GM19395 (cell line): ENCODE results near the gene CD37.

Experiments used
- ATAC-seq: cut with Tn5 transposase; IDR thresholded peaks from one replicate; pipeline ENCODE4 v1.9.1; 2021; ENCODE audit warnings: mild to moderate bottlenecking, moderate library complexity; ENCODE audit not compliant: unreplicated experiment

The CD37 gene

GRCh38 chr19:49344505-49345423 is 9.6 kb downstream of the CD37 start:
- ATAC-seq = no peak

DNA sequence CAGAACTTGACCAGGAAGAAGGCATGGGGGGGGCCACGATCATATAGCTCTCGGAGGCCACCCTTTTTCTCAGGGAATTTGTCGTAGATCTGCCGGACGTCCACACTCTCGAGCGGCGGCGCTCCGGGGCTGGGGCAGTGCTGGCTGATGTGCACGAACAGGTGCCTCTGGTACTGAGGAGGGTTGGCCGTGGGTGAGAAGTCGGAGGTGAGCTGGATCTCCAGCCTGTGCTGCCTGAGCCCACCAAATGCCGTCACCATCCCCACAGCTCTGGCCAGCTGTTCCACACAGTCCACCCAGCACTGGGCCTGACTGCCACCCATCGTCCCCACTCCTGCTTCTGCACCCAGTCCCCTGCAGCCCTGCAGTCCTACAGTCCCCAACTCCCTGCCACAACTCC is 12.0 kb downstream of the CD37 start:
- ATAC-seq = no peak

- ATAC-seq = no peak
Observed at GRCh38 chr19:49347835-49348234, 12.6 kb downstream of the CD37 start.

DNA sequence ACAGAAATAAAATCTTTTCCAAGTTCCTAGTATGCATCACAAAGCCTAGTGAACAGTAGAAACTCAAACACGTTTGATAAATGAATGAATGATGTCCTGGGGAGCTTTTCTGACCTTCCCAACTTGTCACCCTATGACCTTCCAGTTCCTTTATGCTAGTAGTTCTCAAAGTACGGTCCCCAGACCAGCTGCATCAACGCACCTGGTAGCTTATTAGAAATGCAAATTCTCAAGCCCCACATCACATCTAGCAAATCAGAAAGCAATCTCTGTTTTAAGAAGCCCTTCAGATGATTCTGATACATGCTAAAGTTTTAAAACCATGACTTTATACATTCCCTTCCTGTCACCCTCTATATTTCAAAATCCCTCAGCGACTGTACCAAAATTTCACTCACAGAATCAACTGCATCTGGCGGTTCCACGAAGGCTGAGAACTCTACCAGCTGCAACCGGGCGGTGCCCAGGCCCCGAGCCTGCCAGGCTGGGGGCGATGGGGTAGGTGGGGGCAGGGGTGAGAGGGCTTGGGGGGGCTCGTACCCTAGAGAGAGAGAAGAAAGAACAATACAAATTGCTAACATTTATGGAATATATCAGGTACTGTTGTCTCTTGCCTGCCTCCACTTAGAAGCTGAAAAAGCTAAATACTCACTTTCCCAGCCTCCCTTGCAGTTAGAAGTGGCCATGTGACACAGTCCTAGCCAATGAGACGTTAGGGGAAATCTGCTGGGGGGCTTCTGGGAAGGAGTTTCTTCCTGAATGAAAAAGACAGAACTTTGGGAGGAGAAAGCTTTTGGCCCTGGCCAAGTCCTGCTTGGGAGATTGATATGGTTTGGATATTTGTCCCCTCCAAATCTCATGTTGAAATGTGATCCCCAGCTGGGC is 13.3 kb downstream of the CD37 start:
- ATAC-seq = no peak

DNA sequence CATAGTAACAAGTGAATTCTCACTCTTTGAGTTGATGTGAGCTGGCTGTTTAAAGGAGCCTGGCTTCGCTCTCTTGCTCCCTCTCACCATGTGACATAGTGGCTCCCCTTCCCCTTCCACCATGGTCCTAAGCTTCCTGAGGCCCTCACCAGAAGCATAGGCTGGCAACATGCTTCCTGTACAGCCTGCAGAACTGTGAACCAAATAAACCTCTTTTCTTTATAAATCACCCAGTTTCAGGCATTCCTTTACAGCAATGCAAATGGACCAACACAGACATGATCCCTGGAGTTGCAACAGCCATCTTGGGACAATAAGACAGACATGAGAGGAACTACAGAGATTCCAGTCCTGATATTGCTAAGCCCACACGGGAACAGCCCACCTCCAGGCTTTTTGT is 14.4 kb downstream of the CD37 start:
- no peak for ATAC-seq

GRCh38 chr19:49355909-49356353 is 20.7 kb downstream of the CD37 start:
- ATAC-seq = no peak

DNA sequence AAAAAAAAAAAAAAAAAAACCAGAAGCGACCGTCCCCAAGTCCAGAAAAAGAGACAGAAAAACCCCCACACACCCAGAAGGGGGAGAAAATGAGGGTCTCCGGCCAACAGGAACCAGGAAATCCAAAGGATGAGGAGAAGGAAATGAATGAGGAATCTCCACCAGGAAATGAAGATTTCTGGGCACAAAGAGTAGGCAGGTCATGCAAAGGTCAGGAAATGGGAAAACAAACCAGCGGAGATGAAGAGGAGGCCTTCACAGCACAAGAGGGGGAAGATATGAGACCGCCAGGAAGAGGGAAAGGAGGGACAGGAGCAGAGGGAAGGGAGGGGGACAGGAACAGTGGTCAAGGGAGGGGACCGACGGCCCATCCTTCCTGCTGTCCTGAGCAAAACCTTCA is 21.2 kb downstream of the CD37 start:
- ATAC-seq = no peak

GRCh38 chr19:49357186-49357585 is 22.0 kb downstream of the CD37 start:
- no peak for ATAC-seq

GRCh38 chr19:49359851-49360820 is 24.9 kb downstream of the CD37 start:
- ATAC-seq = no peak

DNA sequence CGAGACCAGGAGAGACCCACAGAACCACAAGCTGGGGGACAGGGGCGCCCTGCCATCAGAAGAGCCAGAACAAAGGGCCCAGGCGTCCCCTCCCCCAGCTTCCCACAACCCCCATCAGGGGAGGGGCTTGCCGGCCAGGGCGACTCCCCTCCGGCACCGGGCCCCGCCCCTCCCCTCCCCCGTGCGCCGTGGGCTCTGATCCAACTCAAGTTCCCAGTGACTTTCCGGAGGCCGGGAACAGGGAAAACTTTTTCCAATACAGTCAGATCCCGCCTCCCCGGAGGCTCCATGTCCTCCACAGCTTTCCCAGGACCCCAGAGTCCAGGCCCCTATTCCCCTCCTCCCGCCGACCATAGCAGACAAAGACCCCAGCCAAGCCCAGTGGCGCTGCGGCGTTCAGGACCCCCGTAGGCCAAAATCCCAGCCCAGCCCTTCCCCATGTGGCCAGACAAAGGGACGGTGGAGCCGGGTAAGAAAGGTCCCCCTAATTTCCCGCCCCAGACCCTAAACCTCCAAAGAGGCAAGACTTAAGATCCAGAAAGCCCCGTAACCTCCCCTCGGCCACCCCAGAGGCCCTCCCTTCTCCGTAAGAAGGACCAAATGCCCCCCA is 26.3 kb downstream of the CD37 start:
- ATAC-seq = no peak

GRCh38 chr19:49362048-49362928 is 27.1 kb downstream of the CD37 start, which contains the start of gene TEAD2:
Gene TEAD2, minus strand, starts transcription at chr19:49362416. Its CDS starts 2,341 bp downstream, at chr19:49360075.
- ATAC-seq = no peak

DNA sequence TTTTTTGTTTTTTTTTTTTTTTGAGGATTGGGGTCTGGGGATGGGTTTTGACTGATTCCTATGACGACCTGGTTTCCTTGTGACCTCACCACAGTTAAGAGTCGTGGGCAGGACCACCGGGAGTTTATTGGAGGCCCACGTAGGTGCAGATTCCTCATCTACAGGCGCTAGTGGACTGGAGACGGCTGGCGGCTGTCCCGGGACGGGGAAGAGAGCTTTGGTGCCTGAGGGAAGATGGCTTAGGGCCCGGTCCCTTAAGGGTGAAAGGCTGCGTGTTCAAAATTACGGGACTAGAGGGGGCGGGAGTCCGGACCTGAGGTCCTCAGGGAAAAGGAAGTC is 27.7 kb downstream of the CD37 start:
- ATAC-seq = no peak

GRCh38 chr19:49363268-49364082 is 28.3 kb downstream of the CD37 start, which contains the start of gene DKKL1:
Gene DKKL1, plus strand, starts transcription at chr19:49363877. Its CDS starts 122 bp downstream, at chr19:49363999.
- no peak for ATAC-seq

DNA sequence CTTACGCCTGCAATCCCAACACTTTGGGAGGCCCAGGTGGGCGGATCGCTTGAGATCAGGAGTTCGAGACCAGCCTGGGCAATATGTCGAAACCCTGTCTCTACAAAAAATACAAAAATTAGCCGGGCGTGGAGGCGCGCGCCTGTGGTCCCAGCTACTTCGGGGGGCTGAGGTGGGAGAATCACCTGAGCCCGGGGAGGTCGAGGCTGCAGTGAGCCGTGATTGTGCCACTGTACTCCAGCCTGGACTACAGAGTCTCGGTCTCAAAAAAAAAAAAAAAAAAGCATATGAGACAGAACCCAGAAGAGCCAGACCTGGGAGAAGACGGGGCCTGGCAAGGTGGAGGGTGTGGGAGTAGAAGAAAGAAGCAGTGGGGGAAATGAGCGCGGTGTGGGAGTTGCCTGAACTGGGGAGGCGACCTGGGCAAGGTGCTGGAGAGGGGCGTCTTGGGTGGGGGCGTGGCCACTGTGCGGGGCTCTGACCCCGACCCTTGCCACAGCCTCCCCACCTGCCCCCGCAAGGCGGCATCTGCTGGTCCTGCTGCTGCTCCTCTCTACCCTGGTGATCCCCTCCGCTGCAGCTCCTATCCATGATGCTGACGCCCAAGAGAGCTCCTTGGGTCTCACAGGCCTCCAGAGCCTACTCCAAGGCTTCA is 29.0 kb downstream of the CD37 start:
- no peak for ATAC-seq

- ATAC-seq = no peak
Observed at GRCh38 chr19:49366110-49366509, 30.9 kb downstream of the CD37 start.

GRCh38 chr19:49368711-49369358 is 33.6 kb downstream of the CD37 start:
- no peak for ATAC-seq

GRCh38 chr19:49371184-49371583 is 36.0 kb downstream of the CD37 start:
- ATAC-seq = no peak
